A673 (cell line): Measurements from ENCODE around the gene LRRC8C. TPM values are rescaled to one million over a fixed set of nuclear protein-coding genes. Genes with fewer than 3 reads are reported as not detected.
A peak's percentile ranks its signal among the peaks of the same experiment; 100 is the strongest.

ENCODE experiments used
- BruUV-seq: library from RNA; stranded (reverse); fragments of 400-500 nt; replicated peaks from 2 replicates; lab custom pipeline; 2021; lab: Mats Ljungman, UMichigan
- CTCF ChIA-PET: fragments of 300-600 bp; sonication (Branson Sonifier 250); formaldehyde crosslinking; loops from one replicate; lab custom pipeline; 2022; ENCODE audit warnings: antibody characterized with exemption; lab: Charles Lee
- POLR2A ChIA-PET: fragments of 300-600 bp; sonication (Branson Sonifier 250); formaldehyde crosslinking; loops from one replicate; lab custom pipeline; 2022; ENCODE audit warnings: antibody characterized with exemption; ENCODE audit not compliant: low non-redundant PET; lab: Charles Lee
- DNase-seq: peaks from one replicate; pipeline ENCODE4 v3.0.0-alpha.2; 2015; ENCODE audit warnings: low spot score
- H3K27ac ChIP-seq: fragments of 200-600 bp; sonication (generic); 2 replicates; pipeline ENCODE4 v1.5.1; 2016; ENCODE audit warnings: mixed run types, low read depth, mild to moderate bottlenecking, mixed read lengths, antibody characterized with exemption, low read length; ENCODE audit not compliant: poor library complexity, severe bottlenecking
- H3K27me3 ChIP-seq: fragments of 200-600 bp; sonication (generic); replicated peaks from 2 replicates; pipeline ENCODE4 v1.6.1; 2017; ENCODE audit warnings: mixed run types, low read depth, mild to moderate bottlenecking, mixed read lengths, antibody characterized with exemption, low read length; ENCODE audit not compliant: insufficient read depth, poor library complexity
- H3K36me3 ChIP-seq: fragments of 200-600 bp; sonication (generic); 2 replicates; pipeline ENCODE4 v1.6.1; 2016; ENCODE audit warnings: mixed run types, mild to moderate bottlenecking, mixed read lengths, antibody characterized with exemption, low read length; ENCODE audit not compliant: insufficient read depth, poor library complexity, severe bottlenecking
- H3K4me1 ChIP-seq: fragments of 200-600 bp; sonication (generic); 2 replicates; pipeline ENCODE4 v1.6.1; 2017; ENCODE audit warnings: mixed run types, mild to moderate bottlenecking, mixed read lengths, antibody characterized with exemption, low read length; ENCODE audit not compliant: insufficient read depth, poor library complexity, severe bottlenecking
- H3K4me3 ChIP-seq: fragments of 200-600 bp; sonication (generic); 2 replicates; pipeline ENCODE4 v1.5.1; 2016; ENCODE audit warnings: low read depth, mixed run types, mild to moderate bottlenecking, mixed read lengths, low read length; ENCODE audit not compliant: poor library complexity, severe bottlenecking
- H3K9me3 ChIP-seq: fragments of 200-600 bp; sonication (generic); 2 replicates; pipeline ENCODE4 v1.6.1; 2016; ENCODE audit warnings: mixed run types, low read depth, mild to moderate bottlenecking, mixed read lengths, antibody characterized with exemption, low read length; ENCODE audit not compliant: poor library complexity, severe bottlenecking
- EZH2 ChIP-seq: fragments of 200-600 bp; sonication (generic); IDR thresholded peaks from 2 replicates; pipeline ENCODE4 v1.6.1; 2017; ENCODE audit warnings: borderline replicate concordance, low read depth, mild to moderate bottlenecking, mixed read lengths, antibody characterized with exemption, low read length; ENCODE audit not compliant: poor library complexity, severe bottlenecking
- intact Hi-C: fragments of 100-400 bp; cut with micrococcal nuclease; formaldehyde crosslinking; loops from one replicate; pipeline ENCODE4 v1.10.0; 2022; ENCODE audit not compliant: unreplicated experiment
- total RNA-seq: library from RNA; stranded (reverse); gene quantifications from 2 replicates; pipeline ENCODE4 v1.2.3, GENCODE V29; 2021
- TF ChIP-seq, protein P1 (sequence below): fragments of 300-800, 200-600 bp; sonication (generic); conservative IDR thresholded peaks from 2 replicates; pipeline ENCODE4 v1.5.1; 2017; ENCODE audit warnings: low read depth, mild to moderate bottlenecking, antibody characterized with exemption, low read length, moderate library complexity, mixed read lengths

LRRC8C gene
- total RNA-seq, 1 experiment from 2014 or later = 6.9 TPM

DNA sequence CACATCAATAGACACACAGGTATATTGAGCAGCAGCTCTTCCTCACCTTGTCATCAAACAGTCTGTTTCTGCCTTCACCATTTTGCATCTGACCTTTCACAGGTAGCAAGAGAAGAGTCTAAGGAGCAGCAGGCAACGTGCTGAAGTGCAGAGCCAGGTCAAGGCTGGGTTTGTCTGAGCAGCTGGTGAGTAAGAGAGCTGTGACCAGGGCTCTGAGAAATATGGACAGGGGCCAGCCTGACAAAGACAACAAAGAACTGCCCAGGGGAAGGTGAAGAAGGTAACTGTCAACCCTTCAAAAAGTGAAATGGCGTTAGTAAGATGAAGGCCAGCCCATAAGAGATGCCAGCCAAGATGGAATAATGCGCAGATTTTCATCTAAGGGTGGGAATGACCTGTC lies 129.0 kb downstream of the LRRC8C start:
- H3K9me3 ChIP-seq = no peaks in the 10 kb centered on the region
- H3K36me3 ChIP-seq = no peaks in the 10 kb centered on the region
- no peaks in the 10 kb centered on the region for H3K27me3 ChIP-seq
- DNase-seq = no peak
- no TSS peak for BruUV-seq
- TF ChIP-seq, protein P1, sequence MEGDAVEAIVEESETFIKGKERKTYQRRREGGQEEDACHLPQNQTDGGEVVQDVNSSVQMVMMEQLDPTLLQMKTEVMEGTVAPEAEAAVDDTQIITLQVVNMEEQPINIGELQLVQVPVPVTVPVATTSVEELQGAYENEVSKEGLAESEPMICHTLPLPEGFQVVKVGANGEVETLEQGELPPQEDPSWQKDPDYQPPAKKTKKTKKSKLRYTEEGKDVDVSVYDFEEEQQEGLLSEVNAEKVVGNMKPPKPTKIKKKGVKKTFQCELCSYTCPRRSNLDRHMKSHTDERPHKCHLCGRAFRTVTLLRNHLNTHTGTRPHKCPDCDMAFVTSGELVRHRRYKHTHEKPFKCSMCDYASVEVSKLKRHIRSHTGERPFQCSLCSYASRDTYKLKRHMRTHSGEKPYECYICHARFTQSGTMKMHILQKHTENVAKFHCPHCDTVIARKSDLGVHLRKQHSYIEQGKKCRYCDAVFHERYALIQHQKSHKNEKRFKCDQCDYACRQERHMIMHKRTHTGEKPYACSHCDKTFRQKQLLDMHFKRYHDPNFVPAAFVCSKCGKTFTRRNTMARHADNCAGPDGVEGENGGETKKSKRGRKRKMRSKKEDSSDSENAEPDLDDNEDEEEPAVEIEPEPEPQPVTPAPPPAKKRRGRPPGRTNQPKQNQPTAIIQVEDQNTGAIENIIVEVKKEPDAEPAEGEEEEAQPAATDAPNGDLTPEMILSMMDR = no peak
- no peak for TF ChIP-seq EZH2
- peaks cover 35% of the 10 kb centered on the region for H3K4me1 ChIP-seq
- ChIA-PET CTCF (interaction anchor here (0.5 to 2.3 kb wide), 4 partner anchors 43 to 325 kb away, joined by 3 to 8 read pairs (median 8); partner anchors contain the start of gene LRRC8C), POLR2A (no interaction called here)
- intact Hi-C loops = loop anchor here (5.0 kb wide), 2 partner anchors 240 to 765 kb away; partner anchors contain the start of gene LRRC8B
- H3K4me3 ChIP-seq = no peak overlapping the region
- no peak overlapping the region for H3K27ac ChIP-seq

DNA sequence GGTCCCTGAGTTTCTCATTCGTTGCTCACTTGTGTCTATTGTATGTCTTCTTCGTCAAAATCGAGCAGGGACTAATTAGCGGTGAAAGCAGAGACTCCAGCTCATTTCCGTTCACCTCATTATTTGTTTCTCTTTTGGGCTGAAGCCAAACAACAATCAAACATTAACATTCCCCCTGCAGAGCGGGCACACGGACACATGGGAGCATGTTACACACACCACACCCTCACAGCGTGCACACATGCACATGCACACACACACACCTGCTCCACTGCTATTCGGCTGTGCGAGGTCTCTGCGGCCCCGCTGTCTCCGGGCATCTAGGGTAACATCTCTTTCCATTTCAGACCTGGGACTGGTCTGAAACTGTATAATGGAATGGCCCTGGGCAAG lies 129.5 kb downstream of the LRRC8C start:
- POLR2A ChIA-PET = interaction anchor here (0.6 kb wide), 1 partner anchor 59 kb away, joined by 4 read pairs; no protein-coding TSS in a partner anchor
- H3K27ac ChIP-seq = no peak overlapping the region
- peak overlapping the region; percentile 47 for H3K4me3 ChIP-seq
- CTCF ChIA-PET = interaction anchor here (0.5 to 2.3 kb wide), 14 partner anchors 9 to 677 kb away, joined by 3 to 8 read pairs (median 5); partner anchors contain the start of gene LRRC8C
- no peaks in the 10 kb centered on the region for H3K9me3 ChIP-seq
- no peak for TF ChIP-seq EZH2
- TF ChIP-seq, protein P1 = no peak
- H3K27me3 ChIP-seq = no peaks in the 10 kb centered on the region
- intact Hi-C loops = loop anchor here (5.0 kb wide), 2 partner anchors 240 to 765 kb away; partner anchors contain the start of gene LRRC8B
- no TSS peak for BruUV-seq
- H3K36me3 ChIP-seq = no peaks in the 10 kb centered on the region
- peaks cover 31% of the 10 kb centered on the region for H3K4me1 ChIP-seq
- DNase-seq = peak; percentile 73

DNA sequence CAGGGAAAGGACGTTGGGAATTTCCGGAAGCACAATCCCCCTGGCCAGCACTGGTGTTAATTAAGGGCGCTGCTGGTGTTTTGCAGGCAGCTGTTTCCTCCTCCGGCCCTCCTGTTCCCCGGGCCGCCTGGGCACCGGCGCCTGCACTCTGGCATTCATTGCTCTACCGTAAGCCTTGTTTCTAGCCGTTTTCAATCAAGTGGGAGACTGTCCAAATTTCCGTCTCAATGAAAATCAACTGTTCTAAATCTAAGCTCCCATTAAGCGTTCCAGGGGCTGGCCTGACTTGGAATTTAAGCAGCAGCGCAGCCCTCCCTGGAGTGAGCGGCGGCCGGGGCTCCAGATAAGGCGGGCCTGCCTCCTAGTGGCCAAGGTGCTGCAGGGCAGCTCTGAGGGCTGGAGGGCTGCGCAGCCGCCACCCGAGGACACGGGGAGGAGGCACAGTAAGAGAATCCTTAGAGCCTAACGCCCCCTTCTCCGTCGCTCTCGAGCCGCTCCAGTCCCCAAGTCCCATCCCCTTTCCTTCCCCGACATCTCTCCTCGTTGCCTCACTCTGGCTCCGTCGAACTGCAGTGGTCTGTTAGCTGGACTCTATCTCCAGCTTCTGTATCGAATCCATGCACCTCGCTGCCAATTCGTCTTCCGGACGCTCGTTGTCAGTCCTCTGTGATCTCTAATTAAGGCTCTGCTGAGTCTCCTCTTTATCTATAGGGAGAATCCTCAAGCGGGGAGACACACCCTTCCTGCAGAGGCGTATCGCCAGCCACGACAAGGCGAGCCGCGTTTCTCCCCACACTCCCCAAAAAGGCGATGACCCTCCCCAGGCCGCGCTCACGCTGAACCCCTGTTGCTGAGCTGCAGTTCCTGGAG lies 130.1 kb downstream of the LRRC8C start:
- POLR2A ChIA-PET = interaction anchor here (0.6 kb wide), 2 partner anchors 59 to 222 kb away, joined by 4 to 14 read pairs; no protein-coding TSS in a partner anchor

More for the DNA sequence above, 130.1 kb downstream of the LRRC8C start:
- intact Hi-C loops = loop anchor here (1.0 to 5.0 kb wide), 4 partner anchors 131 to 766 kb away; partner anchors contain the start of gene LRRC8B
- Histone ChIP-seq H3K4me1 (peaks cover 25% of the 10 kb centered on the region), H3K9me3 (no peaks in the 10 kb centered on the region), H3K4me3 (peak overlapping the region; percentile 47), H3K27me3 (no peaks in the 10 kb centered on the region), H3K36me3 (no peaks in the 10 kb centered on the region), H3K27ac (no peak overlapping the region)
- no TSS peak for BruUV-seq
- no peak for TF ChIP-seq EZH2
- TF ChIP-seq, protein P1 = peak; percentile 99
- CTCF ChIA-PET = interaction anchor here (0.6 to 2.3 kb wide), 13 partner anchors 8 to 677 kb away, joined by 3 to 8 read pairs (median 5); partner anchors contain the start of gene LRRC8C
- DNase-seq = peak; percentile 96
